Kidney (tissue), 14 donors: ENCODE results near the gene CTNNA2. TPM values are rescaled to one million over a fixed set of nuclear protein-coding genes. Genes with fewer than 3 reads are reported as not detected.

Experiments used
- DNase-seq, 5 donors: peaks; one replicate each; pipeline ENCODE4 v3.0.0-alpha.2; 2013 to 2020
- FAIRE-seq: peaks from 2 replicates; lab custom pipeline; 2012; peaks lifted over from hg19 to GRCh38; lab: Jason Lieb, UNC
- H3K27ac ChIP-seq, 2 donors: one replicate each; pipeline ENCODE4 v1.7.0; 2013; ENCODE audit warnings: low read depth in 2 of 2, low read length in 2 of 2, inconsistent platforms in 1 of 2
- H3K27me3 ChIP-seq: one replicate; pipeline ENCODE4 v1.7.1; 2013; ENCODE audit warnings: low read length, inconsistent platforms; ENCODE audit not compliant: control insufficient read depth, insufficient read depth
- H3K36me3 ChIP-seq, 3 donors: one replicate each; pipeline versions ENCODE4 v1.7.0 to v1.7.1; 2013; ENCODE audit warnings: low read length in 3 of 3, control low read depth in 1 of 3, inconsistent platforms in 1 of 3; ENCODE audit not compliant: insufficient read depth in 3 of 3, control insufficient read depth in 2 of 3
- H3K4me1 ChIP-seq, 3 donors: one replicate each; pipeline versions ENCODE4 v1.7.0 to v1.7.1; 2013; ENCODE audit warnings: low read length in 3 of 3, inconsistent platforms in 1 of 3, low read depth in 1 of 3; ENCODE audit not compliant: control insufficient read depth in 2 of 3, insufficient read depth in 2 of 3
- H3K4me3 ChIP-seq, 3 donors: one replicate each; pipeline versions ENCODE4 v1.7.0 to v1.8.1; 2013; ENCODE audit warnings: low read length in 3 of 3, control low read depth in 1 of 3, inconsistent platforms in 1 of 3
- H3K9ac ChIP-seq, 3 donors: one replicate each; pipeline versions ENCODE4 v1.7.0 to v1.7.1; 2013; ENCODE audit warnings: low read length in 3 of 3, control low read depth in 1 of 3, inconsistent platforms in 1 of 3
- H3K9me3 ChIP-seq, 3 donors: one replicate each; pipeline versions ENCODE4 v1.7.0 to v1.7.1; 2013; ENCODE audit warnings: low read length in 3 of 3, control low read depth in 1 of 3, inconsistent platforms in 1 of 3; ENCODE audit not compliant: control insufficient read depth in 2 of 3, insufficient read depth in 1 of 3
- CTCF ChIP-seq: IDR thresholded peaks from 3 replicates; pipeline ENCODE4 v1.5.1; 2012; ENCODE audit warnings: mild to moderate bottlenecking, moderate library complexity, borderline replicate concordance; ENCODE audit not compliant: insufficient read depth; ENCODE audit errors: extremely low read depth
- intact Hi-C: fragments of 100-400 bp; cut with DNase I; formaldehyde crosslinking; loops from one replicate; pipeline ENCODE4 v1.11.1; 2022
- polyA plus RNA-seq: library from polyadenylated mRNA; stranded (reverse); fragments of 350-450 nt; fragmentation: Illumina TruSeq; extraction: RNeasy Lipid Tissue Mini Kit (QIAGEN cat#74804); gene quantifications from one replicate; pipeline ENCODE4 v1.2.3, GENCODE V29; 2014; ENCODE audit warnings: low read depth, low replicate concordance; ENCODE audit not compliant: insufficient read depth
- total RNA-seq: library from RNA; stranded (reverse); fragmentation: NEBNext Ultra II Directional; extraction: Animal tissue kit (Norgen Biotek cat#: 25700); gene quantifications from one replicate; pipeline ENCODE4 v1.2.1, GENCODE V29; 2021
- donor health status: control.
- donor health status: control.
- donor health status: control.
- donor health status: control.
- donor health status: control.
- donor health status: DM: yes; HTN: yes; CAD: no.
- donor health status: Normal renal cell carcinoma (clear cell type).

Gene CTNNA2
- total and polyA plus RNA-seq, 2 donors from 2014 or later = 0.47 TPM; not detected in 1

- no peaks in the 10 kb centered on the region for H3K9me3 ChIP-seq
- no peak overlapping the region for H3K4me3 ChIP-seq
- intact Hi-C loops = no loop called here
- DNase-seq = no peak
- H3K4me1 ChIP-seq = no peaks in the 10 kb centered on the region
- H3K36me3 ChIP-seq = no peaks in the 10 kb centered on the region
- H3K9ac ChIP-seq = no peak overlapping the region
- no peak overlapping the region for H3K27ac ChIP-seq
- TF ChIP-seq CTCF = no peak
- H3K27me3 ChIP-seq = no peaks in the 10 kb centered on the region
- FAIRE-seq = no peak
Measured at GRCh38 chr2:79909521-79909920, 396.7 kb downstream of the CTNNA2 start.

GRCh38 chr2:79910643-79911042 is 397.8 kb downstream of the CTNNA2 start:
- intact Hi-C loops = no loop called here
- H3K27ac ChIP-seq = no peak overlapping the region
- H3K9me3 ChIP-seq = no peaks in the 10 kb centered on the region
- no peak for TF ChIP-seq CTCF
- no peaks in the 10 kb centered on the region for H3K36me3 ChIP-seq
- H3K27me3 ChIP-seq = no peaks in the 10 kb centered on the region
- H3K4me3 ChIP-seq = no peak overlapping the region
- no peak for DNase-seq
- H3K9ac ChIP-seq = no peak overlapping the region
- FAIRE-seq = no peak
- H3K4me1 ChIP-seq = no peaks in the 10 kb centered on the region

- H3K4me3 ChIP-seq = no peak overlapping the region
- no peak overlapping the region for H3K9ac ChIP-seq
- intact Hi-C loops = no loop called here
- no peaks in the 10 kb centered on the region for H3K4me1 ChIP-seq
- H3K27me3 ChIP-seq = no peaks in the 10 kb centered on the region
- TF ChIP-seq CTCF = no peak
- DNase-seq = no peak
- H3K36me3 ChIP-seq = no peaks in the 10 kb centered on the region
- FAIRE-seq = no peak
- H3K9me3 ChIP-seq = no peaks in the 10 kb centered on the region
- no peak overlapping the region for H3K27ac ChIP-seq
Measured at GRCh38 chr2:79915455-79915854, 402.6 kb downstream of the CTNNA2 start.

- no peak overlapping the region for H3K9ac ChIP-seq
- no peak for DNase-seq
- H3K9me3 ChIP-seq = no peaks in the 10 kb centered on the region
- H3K4me1 ChIP-seq = no peaks in the 10 kb centered on the region
- H3K27ac ChIP-seq = no peak overlapping the region
- TF ChIP-seq CTCF = no peak
- no peaks in the 10 kb centered on the region for H3K27me3 ChIP-seq
- no peak for FAIRE-seq
- no peaks in the 10 kb centered on the region for H3K36me3 ChIP-seq
- H3K4me3 ChIP-seq = no peak overlapping the region
- intact Hi-C loops = no loop called here
Measured at GRCh38 chr2:79916285-79916684, 403.4 kb downstream of the CTNNA2 start.
